GM10847 (cell line): ENCODE measurements around the gene LRP8.

Source experiments
- POLR2A ChIP-seq: IDR thresholded peaks from 2 replicates; pipeline ENCODE4 v1.6.1; 2011; ENCODE audit not compliant: insufficient read length; ENCODE audit errors: extremely low read depth

LRP8 gene

DNA sequence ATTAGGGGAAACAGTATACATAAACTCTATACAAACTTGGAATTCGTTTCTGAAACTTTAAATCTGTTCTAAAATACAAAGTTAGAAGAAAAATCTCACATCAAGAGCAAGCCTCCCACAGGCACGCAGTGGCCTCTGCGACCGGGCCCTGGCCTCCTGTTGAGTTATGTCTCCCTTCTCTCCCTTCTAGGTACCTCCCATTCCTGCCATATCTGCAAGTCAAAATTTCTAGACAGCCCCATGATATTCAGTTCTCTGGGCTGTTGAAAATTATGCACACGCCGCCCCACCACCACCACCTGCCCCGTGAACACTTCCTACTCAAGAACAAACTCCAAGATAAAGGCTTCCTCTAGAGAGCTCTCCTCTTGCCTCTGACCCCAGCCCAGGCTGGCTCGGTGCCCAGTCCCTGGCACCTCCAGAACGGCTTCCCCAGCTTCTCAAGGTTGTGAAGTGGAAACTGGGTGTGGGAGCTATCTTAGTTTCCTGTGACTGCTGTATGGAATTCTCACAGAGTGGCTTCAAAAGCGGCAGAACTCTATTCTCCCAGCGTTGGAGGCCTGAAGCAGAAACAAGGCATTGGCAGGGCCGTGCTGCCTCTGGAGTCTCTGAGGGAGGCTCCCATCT, 37.7 kb upstream of the LRP8 start:
- no peak for TF ChIP-seq POLR2A

DNA sequence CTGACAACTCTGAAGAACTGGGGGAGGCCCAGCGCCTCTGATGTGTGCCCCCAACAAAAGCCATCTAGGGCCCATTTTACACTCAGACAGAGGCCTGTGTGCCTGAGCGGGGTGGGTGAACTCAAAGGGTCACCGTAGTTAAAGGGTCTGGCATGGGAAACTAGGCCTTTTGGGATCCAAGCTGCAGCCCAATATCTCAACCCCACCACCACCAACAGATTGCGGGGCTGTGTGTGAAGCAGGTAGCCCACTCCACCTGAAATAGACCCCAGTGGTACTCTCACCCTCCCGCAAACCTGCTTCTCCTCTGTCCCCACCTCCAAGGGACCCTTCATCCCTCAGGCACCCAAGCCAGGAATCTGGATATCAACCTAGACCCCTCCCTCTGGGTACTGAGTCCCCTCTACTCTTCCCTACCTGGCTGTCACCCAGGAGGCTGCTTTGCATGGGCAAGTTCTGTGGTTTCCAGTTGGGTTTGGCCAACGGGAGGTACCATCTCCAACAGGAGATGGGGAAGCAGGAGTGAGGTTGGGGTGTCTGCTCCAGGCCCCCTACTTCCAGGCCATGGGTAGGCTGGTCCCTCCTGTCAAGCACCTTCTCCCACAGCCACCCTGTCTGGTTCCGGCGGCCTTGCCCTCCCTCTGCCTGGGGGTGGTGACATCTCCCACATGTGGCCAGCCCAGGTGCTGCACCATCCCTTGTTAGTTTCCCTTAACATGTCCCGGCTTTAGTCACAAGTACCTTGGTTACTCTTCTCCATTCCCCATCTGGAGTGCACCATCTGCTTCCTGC, 35.2 kb upstream of the LRP8 start:
- TF ChIP-seq POLR2A = no peak

DNA sequence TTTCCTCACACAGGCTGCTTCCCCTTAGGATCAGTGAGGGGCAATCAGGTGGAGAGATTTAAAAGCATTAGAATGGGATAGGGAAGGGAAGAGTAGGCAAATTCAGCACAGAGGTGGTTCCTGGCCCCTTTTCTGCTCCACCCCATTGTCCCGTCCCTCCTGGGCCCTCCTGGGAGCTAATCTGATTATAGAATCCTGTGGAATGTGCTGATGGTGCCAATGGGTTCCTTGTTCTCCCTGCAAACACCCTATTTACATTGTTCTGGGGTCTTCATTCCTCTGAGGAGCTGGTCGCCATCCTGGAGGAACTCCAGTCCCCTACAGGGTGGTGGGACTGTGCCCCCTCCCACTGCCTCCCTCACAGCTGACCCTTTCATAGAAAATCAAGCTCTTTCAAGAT, 34.4 kb upstream of the LRP8 start:
- no peak for TF ChIP-seq POLR2A

DNA sequence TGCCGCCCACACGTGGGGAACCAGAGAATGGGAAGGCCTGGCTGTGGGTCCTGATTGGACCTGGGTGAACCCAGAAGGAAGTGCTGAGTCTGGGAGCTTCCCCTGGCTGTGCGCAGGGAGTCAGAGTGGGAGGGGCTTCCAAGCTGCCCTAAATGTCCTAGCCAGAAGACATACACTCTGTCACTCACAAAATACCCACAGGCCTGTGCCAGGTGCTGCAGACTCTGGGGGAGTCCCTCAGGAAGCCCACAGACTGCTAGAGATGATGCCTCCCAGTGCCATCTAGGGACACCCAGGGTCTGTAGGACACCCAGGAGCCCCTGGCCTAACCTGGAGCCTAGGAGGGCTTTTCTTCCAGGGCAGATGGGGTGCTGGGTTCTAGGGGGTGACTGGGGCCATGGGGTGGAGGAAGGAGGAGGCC, 33.7 kb upstream of the LRP8 start:
- no peak for TF ChIP-seq POLR2A

DNA sequence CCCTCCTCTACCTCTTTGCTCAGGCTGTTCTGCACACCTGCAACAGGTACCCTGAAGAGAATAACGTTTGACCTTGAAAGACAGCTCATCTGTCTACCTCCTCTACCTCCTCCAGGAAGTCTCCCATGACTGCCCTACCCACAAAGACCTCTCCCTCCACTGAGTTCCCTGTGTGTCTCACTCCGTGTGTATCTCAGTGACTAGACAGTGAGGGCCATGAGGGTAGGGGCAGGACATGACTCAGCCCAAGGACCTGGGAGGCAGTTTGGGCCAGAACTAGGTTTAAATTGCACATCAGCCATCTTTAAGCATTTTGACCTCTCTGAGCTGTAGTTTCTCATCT, 32.0 kb upstream of the LRP8 start:
- no peak for TF ChIP-seq POLR2A

DNA sequence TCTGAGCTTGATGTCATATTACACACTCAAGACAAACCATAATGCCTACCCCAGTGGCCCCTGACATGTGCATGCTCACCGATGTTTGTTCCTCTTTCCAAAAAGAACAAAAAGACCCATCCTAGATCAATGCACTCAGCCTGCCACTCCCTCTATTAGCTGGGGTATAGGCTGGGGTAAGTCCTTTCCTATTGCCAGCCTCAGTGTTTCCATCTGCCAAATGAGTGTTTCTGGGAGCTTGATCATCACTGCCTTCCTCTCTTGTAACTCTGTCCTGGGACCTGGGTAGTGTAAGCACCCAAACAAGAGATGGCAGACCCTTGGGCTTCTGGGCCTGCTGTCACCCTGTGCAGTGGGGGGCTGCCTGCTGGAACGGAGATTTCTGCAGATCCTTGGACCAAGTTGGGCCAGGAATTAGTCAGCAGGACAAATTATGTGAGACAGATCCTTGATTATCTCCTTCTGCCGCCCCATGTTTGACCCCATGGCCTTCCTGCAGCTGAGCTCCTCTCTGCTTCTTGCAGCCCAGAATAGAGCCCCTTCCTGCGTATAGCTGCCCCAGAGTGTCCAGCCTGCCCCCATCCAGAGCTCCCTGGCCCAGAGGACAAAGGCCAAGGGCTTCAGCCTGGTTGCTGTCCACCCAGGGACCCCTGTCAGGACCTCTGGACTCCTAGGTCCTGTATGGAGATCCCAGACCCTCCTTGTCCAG, 31.5 kb upstream of the LRP8 start:
- TF ChIP-seq POLR2A = no peak

DNA sequence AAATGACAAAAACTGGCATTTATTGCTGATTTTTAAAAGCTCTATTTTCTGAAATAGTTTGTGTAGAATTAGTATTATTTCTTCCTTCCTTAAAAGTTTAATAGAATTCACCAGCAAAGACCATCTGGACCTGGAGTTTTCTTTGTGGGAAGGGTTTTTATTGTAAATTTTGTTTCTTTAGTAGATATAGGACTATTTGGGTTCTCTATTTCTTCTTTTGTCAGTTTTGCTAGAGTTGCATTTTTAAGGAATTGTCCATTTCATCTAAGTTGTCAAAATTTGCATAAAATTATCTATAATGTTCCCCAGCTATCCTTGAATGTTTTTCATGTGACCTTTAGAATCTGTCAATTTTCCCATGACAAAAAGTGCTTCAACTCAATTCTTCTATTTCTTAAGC, 28.8 kb upstream of the LRP8 start:
- TF ChIP-seq POLR2A = no peak

DNA sequence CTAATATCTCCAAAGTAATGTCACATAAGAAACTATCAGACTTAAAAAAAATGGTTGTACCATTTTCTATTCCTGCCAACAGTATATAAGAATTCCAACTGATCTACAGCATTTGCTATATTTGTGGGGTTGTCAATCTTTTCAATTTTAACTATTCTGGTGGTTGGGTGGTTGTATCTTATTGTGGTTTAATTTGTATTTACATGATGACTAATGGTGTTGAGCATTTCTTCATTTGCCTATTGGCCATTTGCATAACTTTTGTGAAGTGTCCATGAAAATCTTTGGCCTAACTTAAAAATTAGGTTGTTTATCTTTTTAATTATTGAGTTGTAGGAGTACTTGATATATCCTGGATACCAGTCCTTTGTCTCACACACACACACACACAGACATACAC, 26.2 kb upstream of the LRP8 start:
- no peak for TF ChIP-seq POLR2A

DNA sequence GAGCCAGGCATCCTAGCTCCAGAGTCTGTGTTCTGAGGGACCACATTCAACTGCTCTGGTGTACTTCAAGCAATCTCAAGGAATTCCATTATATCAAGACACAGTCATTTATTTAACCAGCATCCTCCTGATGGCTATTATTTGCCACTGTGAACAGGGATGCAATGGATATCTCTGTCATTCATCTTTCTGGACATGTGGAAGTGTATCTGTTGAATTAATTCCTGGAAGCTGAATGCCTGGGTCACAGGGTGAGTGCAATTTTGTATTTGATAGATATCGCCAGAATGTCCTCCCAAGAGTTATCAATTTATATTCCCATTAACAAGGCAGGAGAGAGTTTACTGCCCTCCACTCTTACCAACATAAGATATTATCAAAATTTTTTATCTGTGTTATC, 24.7 kb upstream of the LRP8 start:
- no peak for TF ChIP-seq POLR2A

DNA sequence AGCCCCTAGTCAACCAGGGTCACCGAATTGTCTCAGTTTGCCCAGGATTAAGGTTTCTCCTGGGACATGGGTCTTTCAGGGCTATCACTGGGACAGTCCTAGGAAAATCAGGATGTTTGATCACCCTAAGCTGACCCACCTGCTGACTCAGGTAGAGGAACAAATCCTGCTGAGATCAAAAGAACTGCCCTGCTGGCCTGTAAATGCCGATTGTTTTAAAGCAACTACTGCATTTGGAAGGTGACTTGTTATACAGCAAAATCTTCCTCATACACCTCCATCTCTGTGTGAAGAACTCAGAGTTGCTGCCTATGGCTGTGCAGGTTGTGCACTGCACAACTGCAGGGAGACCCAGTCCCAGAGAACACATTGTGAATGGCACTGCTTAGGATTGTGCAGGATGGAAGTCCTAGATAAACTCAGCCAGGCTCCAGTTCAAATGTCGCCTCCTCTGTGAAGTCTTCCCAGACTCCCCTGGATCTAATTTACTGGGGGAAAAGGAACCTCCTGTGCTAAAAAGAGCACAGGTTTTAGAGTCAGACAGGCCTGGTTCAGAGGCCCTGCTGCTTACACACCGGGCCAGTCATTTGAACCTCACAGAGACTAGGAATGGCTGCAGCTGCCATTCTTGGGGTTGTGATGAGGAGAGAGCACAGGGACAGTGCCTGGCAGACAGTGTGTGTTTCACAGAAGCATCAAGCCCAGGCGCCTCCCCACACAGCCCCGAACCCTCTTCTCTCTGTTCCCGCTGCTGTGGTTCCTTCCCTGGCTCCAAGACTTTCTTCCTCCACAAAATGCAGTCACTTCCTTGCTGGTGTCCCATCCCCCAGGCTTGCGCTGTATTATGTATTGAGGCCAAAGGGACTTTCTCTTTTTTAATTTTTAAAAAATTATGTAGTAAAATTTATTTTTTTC, 23.2 kb upstream of the LRP8 start:
- no peak for TF ChIP-seq POLR2A

DNA sequence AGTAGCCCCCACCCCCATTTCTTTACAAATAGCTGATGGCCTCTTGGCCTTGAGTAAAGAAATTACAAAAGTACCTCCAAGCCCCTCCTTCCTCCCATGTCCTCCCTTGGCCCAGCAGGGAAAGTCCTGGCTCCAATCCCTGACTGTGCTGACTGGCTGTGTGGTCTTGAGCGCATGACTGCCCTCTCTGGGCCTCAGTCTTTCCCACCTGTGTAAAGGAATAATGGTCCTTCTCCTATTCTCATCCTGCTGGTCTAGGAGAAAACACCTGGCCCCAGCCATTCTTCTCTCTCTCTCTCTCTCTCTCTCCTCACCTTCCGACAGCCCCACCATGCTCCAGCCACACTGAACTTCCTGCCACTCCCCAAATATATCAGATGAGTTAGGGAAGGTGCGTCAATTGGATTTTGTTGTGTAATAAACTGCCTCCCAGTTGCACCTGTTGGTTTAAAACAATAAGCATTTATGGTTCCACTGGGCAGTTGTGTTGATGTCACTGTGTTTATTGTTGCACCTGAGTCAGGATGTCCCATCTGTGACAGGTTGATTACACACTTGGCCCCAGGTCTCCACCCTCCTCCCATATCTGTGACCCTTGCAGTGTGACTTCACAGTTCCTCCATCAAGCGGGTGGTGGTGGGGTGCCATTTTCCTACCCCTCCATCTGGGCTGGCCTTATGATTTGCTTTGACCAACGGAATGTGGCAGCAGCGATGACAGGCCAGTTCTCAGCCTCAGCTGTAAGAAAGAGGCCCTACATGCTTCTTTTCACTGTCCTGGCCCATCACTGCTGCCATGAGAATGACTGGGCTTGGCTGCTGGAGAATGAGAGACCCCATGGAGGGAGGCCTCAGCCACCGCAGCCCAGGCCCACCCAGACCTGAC, 22.3 kb upstream of the LRP8 start:
- TF ChIP-seq POLR2A = no peak

DNA sequence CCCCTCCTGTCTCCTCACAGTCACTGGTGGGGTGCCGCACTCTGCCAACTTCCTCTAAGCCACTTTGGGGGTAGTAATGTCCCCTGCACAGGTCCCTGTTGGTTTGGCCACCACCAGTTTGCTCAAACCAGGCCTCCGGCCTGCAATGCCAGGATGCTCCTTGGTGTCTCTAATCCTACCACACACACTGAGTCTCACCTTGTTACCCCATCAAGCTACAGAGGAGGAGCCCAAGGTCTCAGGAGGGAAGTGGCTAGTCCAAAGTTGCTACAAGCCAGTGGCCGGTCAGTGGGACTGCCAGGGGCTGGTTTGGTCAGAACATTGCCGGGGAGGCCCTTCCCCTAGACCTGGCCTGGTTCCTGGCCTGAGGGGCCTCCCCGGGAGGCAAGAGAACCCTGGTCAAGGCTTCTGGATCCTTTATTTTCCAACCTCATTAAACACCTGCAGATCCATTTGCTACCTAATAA, 21.5 kb upstream of the LRP8 start:
- TF ChIP-seq POLR2A = no peak

DNA sequence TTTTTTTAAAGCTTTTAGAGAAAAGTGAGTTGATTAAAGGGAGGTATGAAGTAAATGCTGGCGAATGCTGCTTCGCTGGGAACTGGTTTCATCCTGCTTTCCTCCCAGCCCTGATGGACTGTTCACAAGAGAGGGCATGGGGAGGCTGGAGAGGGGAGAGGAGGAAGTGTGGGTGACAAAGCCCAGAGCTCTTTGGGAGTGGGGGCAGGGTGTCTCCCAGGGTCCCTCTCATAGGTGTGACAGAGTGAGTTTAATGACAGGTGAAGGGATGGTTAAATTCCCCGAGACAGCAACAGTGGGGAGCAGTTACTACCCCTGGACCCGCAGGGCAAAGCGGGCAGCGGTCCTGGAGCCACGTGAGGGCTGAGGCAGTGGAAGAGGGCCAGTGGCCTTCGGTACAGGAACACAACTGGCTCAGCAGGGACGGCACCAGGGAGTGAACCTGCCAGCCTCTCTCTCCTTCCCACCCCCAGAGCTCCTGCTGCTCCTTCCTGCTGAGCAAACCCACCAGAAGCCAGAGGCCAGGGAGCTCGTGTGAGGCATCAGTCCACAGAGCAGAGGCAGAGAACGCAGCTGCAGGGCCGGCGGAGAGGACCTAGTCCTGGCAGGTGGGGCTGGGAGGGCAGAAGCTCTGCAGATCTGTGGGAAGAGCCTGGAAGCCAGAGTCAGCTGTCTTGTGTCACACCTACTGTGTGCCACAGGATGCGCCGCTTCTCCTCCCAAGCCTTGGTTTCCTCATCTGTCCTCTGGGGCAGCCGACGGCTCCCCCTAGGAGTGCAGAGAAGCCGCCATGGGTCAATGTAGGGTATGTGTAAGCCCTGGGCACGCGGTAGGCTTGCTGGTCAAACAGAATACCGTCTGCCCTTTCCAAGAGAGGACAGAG, 20.9 kb upstream of the LRP8 start:
- no peak for TF ChIP-seq POLR2A
